ENCODE data around the gene CACNA2D3.

CACNA2D3 gene

GRCh38 chr3:54390582-54390981 lies 268.2 kb downstream of the CACNA2D3 start:
- FAIRE-seq (no peak), DNase-seq (ENCODE audit: insufficient read length, low spot score) (no peak)
- TF ChIP-seq, protein P1, sequence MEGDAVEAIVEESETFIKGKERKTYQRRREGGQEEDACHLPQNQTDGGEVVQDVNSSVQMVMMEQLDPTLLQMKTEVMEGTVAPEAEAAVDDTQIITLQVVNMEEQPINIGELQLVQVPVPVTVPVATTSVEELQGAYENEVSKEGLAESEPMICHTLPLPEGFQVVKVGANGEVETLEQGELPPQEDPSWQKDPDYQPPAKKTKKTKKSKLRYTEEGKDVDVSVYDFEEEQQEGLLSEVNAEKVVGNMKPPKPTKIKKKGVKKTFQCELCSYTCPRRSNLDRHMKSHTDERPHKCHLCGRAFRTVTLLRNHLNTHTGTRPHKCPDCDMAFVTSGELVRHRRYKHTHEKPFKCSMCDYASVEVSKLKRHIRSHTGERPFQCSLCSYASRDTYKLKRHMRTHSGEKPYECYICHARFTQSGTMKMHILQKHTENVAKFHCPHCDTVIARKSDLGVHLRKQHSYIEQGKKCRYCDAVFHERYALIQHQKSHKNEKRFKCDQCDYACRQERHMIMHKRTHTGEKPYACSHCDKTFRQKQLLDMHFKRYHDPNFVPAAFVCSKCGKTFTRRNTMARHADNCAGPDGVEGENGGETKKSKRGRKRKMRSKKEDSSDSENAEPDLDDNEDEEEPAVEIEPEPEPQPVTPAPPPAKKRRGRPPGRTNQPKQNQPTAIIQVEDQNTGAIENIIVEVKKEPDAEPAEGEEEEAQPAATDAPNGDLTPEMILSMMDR (IDR thresholded peaks at IDR 0.05; ENCODE audit: insufficient read depth, missing control alignments): no peak

- TF ChIP-seq, protein P1 (IDR thresholded peaks at IDR 0.05; ENCODE audit: insufficient read depth, missing control alignments): no peak
- DNase-seq (ENCODE audit: insufficient read length, low spot score) (no peak), FAIRE-seq (no peak)
Observed at GRCh38 chr3:54393150-54393549, 270.8 kb downstream of the CACNA2D3 start.

DNA sequence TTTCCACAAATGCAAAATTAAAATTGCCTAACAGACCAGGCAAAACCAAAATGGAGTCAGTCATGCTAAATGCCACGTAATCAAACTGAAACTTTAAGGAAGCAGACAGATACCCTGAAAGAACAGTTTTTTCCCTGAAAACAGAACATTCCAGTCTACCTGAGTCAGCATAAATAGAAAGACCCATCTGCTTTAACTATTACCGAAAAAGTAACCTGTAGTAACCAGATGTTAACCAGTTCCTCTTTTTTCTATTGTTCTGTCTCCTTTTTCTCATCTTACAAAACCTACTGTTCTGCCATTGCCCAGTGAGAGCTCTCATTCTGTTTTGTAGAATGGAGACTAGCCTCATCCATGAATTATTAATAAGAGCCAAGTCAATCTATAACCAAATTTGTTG lies 286.0 kb downstream of the CACNA2D3 start:
- FAIRE-seq (no peak), DNase-seq (ENCODE audit: insufficient read length, low spot score) (no peak)
- TF ChIP-seq, protein P1 (IDR thresholded peaks at IDR 0.05; ENCODE audit: insufficient read depth, missing control alignments): no peak

GRCh38 chr3:54421943-54422342 lies 299.6 kb downstream of the CACNA2D3 start:
- TF ChIP-seq, protein P1 (IDR thresholded peaks at IDR 0.05; ENCODE audit: insufficient read depth, missing control alignments): no peak
- FAIRE-seq: no peak
- no peak for DNase-seq (ENCODE audit: insufficient read length, low spot score)

DNA sequence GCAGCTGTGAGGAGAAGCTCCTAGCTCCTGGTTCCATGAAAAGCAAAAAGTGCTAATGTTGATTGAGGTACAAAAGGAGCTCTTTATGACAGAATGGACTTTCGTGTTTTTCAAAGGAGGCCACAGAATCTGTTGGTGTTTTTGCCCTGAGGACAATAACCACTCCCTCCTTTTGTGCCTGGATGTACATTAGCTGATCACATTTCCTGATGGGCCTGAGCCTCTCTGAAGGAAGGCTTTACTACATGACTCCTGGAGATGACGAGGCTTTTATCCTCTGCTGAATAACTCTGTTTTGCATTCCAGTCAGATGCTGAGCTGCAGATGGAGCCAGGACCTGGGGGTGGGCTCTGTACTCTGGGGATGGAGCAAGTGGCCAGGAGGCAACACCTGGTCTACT lies 301.9 kb downstream of the CACNA2D3 start:
- TF ChIP-seq, protein P1 (IDR thresholded peaks at IDR 0.05; ENCODE audit: insufficient read depth, missing control alignments): no peak
- DNase-seq (ENCODE audit: insufficient read length, low spot score) (no peak), FAIRE-seq (no peak)

DNA sequence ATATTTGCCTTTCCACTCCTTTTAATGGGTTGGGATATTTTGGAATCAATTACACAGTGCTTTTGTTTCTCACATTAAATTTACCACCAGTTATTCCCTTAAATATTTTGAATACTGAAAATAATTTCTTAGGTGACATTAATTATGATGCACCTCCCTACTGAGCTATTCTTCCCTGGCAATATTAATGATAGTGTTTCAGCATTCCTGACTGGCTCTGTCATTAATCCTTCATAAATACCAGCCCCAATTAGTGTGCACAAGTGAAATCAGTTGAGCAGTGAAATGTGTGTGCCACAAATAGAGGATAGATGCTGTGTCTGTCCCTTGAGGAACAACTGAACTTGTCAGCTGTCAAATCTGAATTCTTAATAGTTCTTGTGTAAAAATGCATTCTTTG lies 304.0 kb downstream of the CACNA2D3 start:
- FAIRE-seq (no peak), DNase-seq (ENCODE audit: insufficient read length, low spot score) (no peak)
- TF ChIP-seq, protein P1 (IDR thresholded peaks at IDR 0.05; ENCODE audit: insufficient read depth, missing control alignments): no peak

GRCh38 chr3:54427501-54427900 lies 305.1 kb downstream of the CACNA2D3 start:
- TF ChIP-seq, protein P1 (IDR thresholded peaks at IDR 0.05; ENCODE audit: insufficient read depth, missing control alignments): no peak
- no peak for DNase-seq (ENCODE audit: insufficient read length, low spot score)
- no peak for FAIRE-seq

Data from D721Med (cell line).